Body of pancreas (tissue), 4 donors: Measurements from ENCODE around the gene KIRREL3.

ENCODE experiments used
- CTCF ChIP-seq, 7 experiments: fragments of 450-650 bp in 4 of 7; fragments of 200-600 bp in 3 of 7; sonication (generic) in 3 of 7; IDR thresholded peaks; one replicate each; pipeline ENCODE4 v1.5.1; 2016 to 2019; ENCODE audit warnings: antibody characterized with exemption in 7 of 7
- POLR2A ChIP-seq, 3 donors: fragments of 450-650 bp; IDR thresholded peaks; one replicate each; pipeline ENCODE4 v1.6.1; 2016; ENCODE audit warnings: antibody characterized with exemption in 3 of 3, mild to moderate bottlenecking in 2 of 3

GRCh38 chr11:126992065-126992803, 8.3 kb downstream of the KIRREL3 start:
- TF ChIP-seq CTCF (IDR thresholded peaks at IDR 0.05) (no peak), POLR2A (IDR thresholded peaks at IDR 0.05) (no peak)
